Measurements from ENCODE around the gene CACNA1C.

The CACNA1C gene

GRCh38 chr12:2417481-2418160 is 364.8 kb downstream of the CACNA1C start:
- DNase-seq: no peak

- DNase-seq: no peak
These were observed 365.8 kb downstream of the CACNA1C start for GRCh38 chr12:2418579-2418978.

GRCh38 chr12:2422591-2422990 is 369.8 kb downstream of the CACNA1C start:
- no peak for DNase-seq

GRCh38 chr12:2429032-2429431 is 376.2 kb downstream of the CACNA1C start:
- peak in 2 of 14 donors; percentile 10 to 27 for DNase-seq

- no peak for DNase-seq
These were observed 379.0 kb downstream of the CACNA1C start for GRCh38 chr12:2431810-2432209.

GRCh38 chr12:2432856-2433255 is 380.1 kb downstream of the CACNA1C start:
- no peak for DNase-seq

- no peak for DNase-seq
These were observed 382.7 kb downstream of the CACNA1C start for GRCh38 chr12:2435511-2435910.

- peak in 1 of 14 donors; percentile 19 for DNase-seq
These were observed 386.7 kb downstream of the CACNA1C start for GRCh38 chr12:2439332-2440100.

- DNase-seq: no peak
These were observed 391.0 kb downstream of the CACNA1C start for GRCh38 chr12:2443776-2444175.

- no peak for DNase-seq
These were observed 393.2 kb downstream of the CACNA1C start for GRCh38 chr12:2445968-2446367.

- DNase-seq: no peak
These were observed 395.1 kb downstream of the CACNA1C start for GRCh38 chr12:2447861-2448260.

- DNase-seq: no peak
These were observed 396.8 kb downstream of the CACNA1C start for GRCh38 chr12:2449586-2449985.

- no peak for DNase-seq
These were observed 397.8 kb downstream of the CACNA1C start for GRCh38 chr12:2450553-2450952.

GRCh38 chr12:2451025-2451424 is 398.2 kb downstream of the CACNA1C start:
- no peak for DNase-seq

GRCh38 chr12:2451497-2451896 is 398.7 kb downstream of the CACNA1C start:
- DNase-seq: no peak

GRCh38 chr12:2453076-2453760 is 400.4 kb downstream of the CACNA1C start:
- DNase-seq: no peak

GRCh38 chr12:2453761-2454090 is 400.9 kb downstream of the CACNA1C start:
- DNase-seq: no peak

GRCh38 chr12:2454601-2455177 is 401.9 kb downstream of the CACNA1C start:
- DNase-seq: no peak

GRCh38 chr12:2455410-2455809 is 402.6 kb downstream of the CACNA1C start:
- no peak for DNase-seq

- no peak for DNase-seq
These were observed 403.5 kb downstream of the CACNA1C start for GRCh38 chr12:2456122-2456812.

- no peak for DNase-seq
These were observed 404.0 kb downstream of the CACNA1C start for GRCh38 chr12:2456813-2457186.

GRCh38 chr12:2457215-2457932 is 404.6 kb downstream of the CACNA1C start:
- DNase-seq: no peak
